HG03280 (cell line): Measurements from ENCODE around the gene MMP14.

Experiments
- ATAC-seq: cut with Tn5 transposase; IDR thresholded peaks from one replicate; pipeline ENCODE4 v1.9.1; 2021; ENCODE audit warnings: mild to moderate bottlenecking, moderate library complexity; ENCODE audit not compliant: unreplicated experiment

Gene MMP14

GRCh38 chr14:22883173-22883976 lies 47.0 kb downstream of the MMP14 start, which contains the start of gene REM2:
TSS of gene REM2 (plus strand) at chr14:22883222. CDS start at chr14:22883288, 66 bp downstream.
- ATAC-seq: no peak

- no peak for ATAC-seq
These were observed 47.8 kb downstream of the MMP14 start for GRCh38 chr14:22884076-22884737.

- no peak for ATAC-seq
These were observed 48.5 kb downstream of the MMP14 start for GRCh38 chr14:22884738-22885523.

- no peak for ATAC-seq
These were observed 49.6 kb downstream of the MMP14 start for GRCh38 chr14:22885975-22886374.

GRCh38 chr14:22886500-22887259 lies 50.3 kb downstream of the MMP14 start:
- ATAC-seq: peak; percentile 53

DNA sequence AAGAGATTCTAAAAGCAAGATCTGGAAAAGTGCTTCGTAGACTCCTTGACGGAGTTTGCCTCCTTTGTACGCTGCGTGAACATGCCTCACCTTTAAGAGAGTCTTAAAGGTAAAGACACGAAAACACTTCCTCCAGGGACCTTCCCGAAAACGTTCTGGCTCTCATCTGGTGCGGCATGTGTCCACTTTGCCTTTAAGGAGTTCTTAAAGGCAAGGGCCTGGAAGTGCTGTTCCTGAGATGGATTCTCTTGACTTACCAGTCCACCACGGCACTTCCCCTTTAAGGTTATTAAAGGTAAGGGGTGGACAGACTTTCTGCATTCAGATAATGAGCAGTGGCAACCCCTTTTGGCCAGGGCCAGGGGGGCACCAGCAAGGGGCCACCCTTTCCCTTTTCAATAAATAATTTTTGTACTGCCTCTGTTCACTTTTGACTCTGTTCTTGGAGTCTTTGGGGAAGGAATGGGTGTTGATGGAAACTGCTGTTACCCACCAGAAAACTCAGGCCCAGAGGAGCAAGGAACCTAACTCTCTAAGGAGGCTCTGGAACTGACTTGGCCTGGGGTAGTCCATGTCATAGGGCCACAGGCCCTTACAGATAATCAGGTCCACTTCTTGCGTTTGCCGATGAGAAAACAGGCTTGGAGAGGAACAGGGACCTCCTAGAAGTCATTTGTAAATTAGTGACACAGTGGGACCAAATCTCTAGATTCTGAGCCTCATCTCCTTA lies 51.0 kb downstream of the MMP14 start:
- peak; percentile 42 for ATAC-seq

- peak; percentile 41 for ATAC-seq
These were observed 51.6 kb downstream of the MMP14 start for GRCh38 chr14:22887990-22888378.

DNA sequence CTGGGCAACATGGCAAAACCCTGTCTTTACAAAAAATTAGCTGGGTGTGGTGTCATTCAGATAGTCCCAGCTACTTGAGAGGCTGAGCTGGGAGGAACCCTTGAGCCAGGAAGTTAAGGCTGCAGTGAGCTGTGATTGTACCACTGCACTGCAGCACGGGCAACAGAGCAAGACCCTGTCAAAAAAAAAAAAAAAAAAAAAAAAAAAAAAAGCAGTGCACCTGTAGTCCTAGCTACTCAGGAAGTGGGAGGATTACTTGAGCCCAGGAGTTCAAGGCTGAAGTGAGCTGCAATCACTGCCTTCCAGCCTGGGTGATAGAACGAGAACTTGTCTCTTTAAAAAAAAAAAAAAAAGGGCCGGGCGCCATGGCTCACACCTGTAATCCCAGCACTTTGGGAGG lies 52.3 kb downstream of the MMP14 start:
- ATAC-seq: no peak

- no peak for ATAC-seq
These were observed 54.0 kb downstream of the MMP14 start for GRCh38 chr14:22890416-22890815.

DNA sequence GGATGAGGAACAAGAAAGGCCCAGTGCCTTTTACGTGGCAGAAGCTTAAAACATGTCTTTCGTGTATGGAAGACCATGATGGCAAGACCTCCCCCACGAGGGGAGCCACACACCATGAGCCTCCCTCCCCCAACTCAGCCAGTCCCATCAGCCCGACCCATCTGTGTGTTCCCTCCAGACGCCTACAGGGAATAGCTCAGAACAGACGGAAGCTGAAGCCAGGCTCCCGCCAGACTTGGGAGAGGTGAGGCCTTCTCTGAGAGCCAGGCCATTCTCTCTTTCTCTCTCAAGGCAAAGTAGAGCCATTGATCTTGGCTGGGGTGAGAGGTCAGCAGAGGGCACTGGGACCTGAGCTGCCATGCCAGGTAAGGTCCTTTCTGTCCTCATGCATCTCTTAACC lies 56.1 kb downstream of the MMP14 start:
- no peak for ATAC-seq

DNA sequence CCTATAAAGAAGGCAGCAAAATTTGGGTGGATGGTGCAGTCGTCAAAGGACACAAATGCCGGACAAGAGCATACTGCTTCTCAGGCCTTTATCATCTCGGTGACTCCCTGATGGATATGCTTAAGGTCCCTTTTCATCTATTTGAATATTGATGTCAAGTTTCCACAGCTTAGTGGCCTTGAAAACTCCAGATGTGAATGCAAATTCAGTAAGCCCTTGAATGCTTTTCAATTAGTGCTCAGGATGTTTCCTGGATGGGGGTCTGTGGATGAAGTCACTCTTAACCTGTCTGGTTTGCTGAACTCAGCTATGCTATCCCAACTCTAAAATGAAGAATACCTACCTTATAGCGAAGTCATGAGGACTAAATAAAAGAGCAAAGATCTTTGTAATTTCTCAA lies 57.3 kb downstream of the MMP14 start:
- no peak for ATAC-seq

GRCh38 chr14:22895402-22895801 lies 59.0 kb downstream of the MMP14 start:
- ATAC-seq: no peak

GRCh38 chr14:22896356-22896755 lies 60.0 kb downstream of the MMP14 start:
- ATAC-seq: no peak

GRCh38 chr14:22896760-22897159 lies 60.4 kb downstream of the MMP14 start:
- no peak for ATAC-seq

GRCh38 chr14:22897357-22897756 lies 61.0 kb downstream of the MMP14 start:
- no peak for ATAC-seq
